PC-9 (cell line): ENCODE results near the gene ALKBH3. TPM values are rescaled to one million over a fixed set of nuclear protein-coding genes. Genes with fewer than 3 reads are reported as not detected.

Source experiments
- BruUV-seq: library from RNA; stranded (reverse); fragments of 400-500 nt; replicated peaks from 2 replicates; lab custom pipeline; 2021; lab: Mats Ljungman, UMichigan
- CTCF ChIA-PET: fragments of 300-600 bp; sonication (Branson Sonifier 250); formaldehyde crosslinking; loops from one replicate; lab custom pipeline; 2022; ENCODE audit warnings: antibody characterized with exemption; lab: Charles Lee
- POLR2A ChIA-PET: fragments of 300-600 bp; sonication (Branson Sonifier 250); formaldehyde crosslinking; loops from one replicate; lab custom pipeline; 2022; ENCODE audit warnings: antibody characterized with exemption; ENCODE audit not compliant: unreplicated experiment; lab: Charles Lee
- DNase-seq, 2 experiments: peaks; one replicate each; pipeline versions ENCODE4 v3.0.0 to v3.0.0-alpha.2; 2015 to 2022; ENCODE audit warnings: mixed read lengths in 1 of 2
- H2AFZ ChIP-seq: fragments of 200-600 bp; sonication (generic); 2 replicates; pipeline ENCODE4 v1.8.1; 2017; ENCODE audit warnings: antibody characterized with exemption
- H3F3A ChIP-seq: fragments of 200-600 bp; sonication (generic); 2 replicates; pipeline ENCODE4 v1.8.1; 2017; ENCODE audit warnings: antibody characterized with exemption, mild to moderate bottlenecking, low read depth; ENCODE audit not compliant: insufficient read depth
- H3K27ac ChIP-seq: fragments of 200-600 bp; sonication (generic); 2 replicates; pipeline ENCODE4 v1.6.1; 2016; ENCODE audit warnings: mixed run types
- H3K27me3 ChIP-seq: fragments of 200-600 bp; sonication (generic); 2 replicates; pipeline ENCODE4 v1.6.1; 2016; ENCODE audit warnings: low read depth, mixed run types; ENCODE audit not compliant: insufficient read depth
- H3K36me3 ChIP-seq: fragments of 200-600 bp; sonication (generic); 2 replicates; pipeline ENCODE4 v1.6.1; 2016; ENCODE audit warnings: low read depth, mixed run types
- H3K4me1 ChIP-seq: fragments of 200-600 bp; sonication (generic); replicated peaks from 2 replicates; pipeline ENCODE4 v1.6.1; 2016; ENCODE audit warnings: mixed run types; ENCODE audit not compliant: insufficient read depth
- H3K4me2 ChIP-seq: fragments of 200-600 bp; sonication (generic); 2 replicates; pipeline ENCODE4 v1.6.1; 2017; ENCODE audit warnings: mixed run types
- H3K4me3 ChIP-seq: fragments of 200-600 bp; sonication (generic); 2 replicates; pipeline ENCODE4 v1.6.1; 2016; ENCODE audit warnings: mixed run types
- H3K79me2 ChIP-seq: fragments of 200-600 bp; sonication (generic); 2 replicates; pipeline ENCODE4 v1.6.1; 2017; ENCODE audit warnings: low read depth, mixed run types
- H3K9me2 ChIP-seq: fragments of 200-600 bp; sonication (generic); 2 replicates; pipeline ENCODE4 v1.8.1; 2017; ENCODE audit warnings: mild to moderate bottlenecking; ENCODE audit not compliant: insufficient read depth
- H3K9me3 ChIP-seq: fragments of 200-600 bp; sonication (generic); 2 replicates; pipeline ENCODE4 v1.8.1; 2016; ENCODE audit warnings: low read depth; ENCODE audit not compliant: insufficient read depth
- H4K20me1 ChIP-seq: fragments of 200-600 bp; sonication (generic); 2 replicates; pipeline ENCODE4 v1.8.1; 2017; ENCODE audit not compliant: insufficient read depth
- CTCF ChIP-seq: fragments of 200-600 bp; sonication (generic); conservative IDR thresholded peaks from 2 replicates; pipeline ENCODE4 v1.6.1; 2017; ENCODE audit warnings: mixed run types, antibody characterized with exemption, mild to moderate bottlenecking, moderate library complexity
- EZH2 ChIP-seq: fragments of 200-600 bp; sonication (generic); IDR thresholded peaks from 2 replicates; pipeline ENCODE4 v1.8.0; 2017; ENCODE audit warnings: antibody characterized with exemption, low read depth
- intact Hi-C: fragments of 100-400 bp; cut with micrococcal nuclease; formaldehyde crosslinking; loops from one replicate; pipeline ENCODE4 v1.10.0; 2022; ENCODE audit not compliant: unreplicated experiment
- total RNA-seq: library from RNA; stranded (reverse); gene quantifications from 2 replicates; pipeline ENCODE4 v1.2.3, GENCODE V29; 2021

ALKBH3 gene
- total RNA-seq, 1 experiment from 2014 or later: 47.3 TPM

GRCh38 chr11:43920598-43921419 is 40.2 kb downstream of the ALKBH3 start:
- POLR2A ChIA-PET: no interaction called here
- Histone ChIP-seq H3K4me3 (no peak overlapping the region), H3K27me3 (no peaks in the 10 kb centered on the region)

GRCh38 chr11:43921561-43922294 is 41.1 kb downstream of the ALKBH3 start:
- Histone ChIP-seq H3K4me2 (no peak overlapping the region), H3K9me3 (no peaks in the 10 kb centered on the region), H3K9me2 (no peaks in the 10 kb centered on the region), H2AFZ (no peak overlapping the region), H3K27ac (peak overlapping the region; percentile 70), H3K4me1 (peaks cover 22% of the 10 kb centered on the region), H3K36me3 (no peaks in the 10 kb centered on the region), H3K4me3 (no peak overlapping the region), H3F3A (peaks cover 20% of the 10 kb centered on the region), H3K27me3 (no peaks in the 10 kb centered on the region), H4K20me1 (no peaks in the 10 kb centered on the region), H3K79me2 (no peaks in the 10 kb centered on the region)
- no peak for DNase-seq
- BruUV-seq: no TSS peak
- TF ChIP-seq CTCF (no peak), EZH2 (no peak)
- CTCF ChIA-PET: interaction anchor here (1.2 kb wide), 1 partner anchor 16 kb away, joined by 3 read pairs; no protein-coding TSS in a partner anchor
- intact Hi-C loops: loop anchor here (2.0 to 10.0 kb wide), 2 partner anchors 145 to 643 kb away; partner anchors contain the start of genes ACCS and CD82
- POLR2A ChIA-PET: no interaction called here

More at GRCh38 chr11:43920598-43921419, 40.2 kb downstream of the ALKBH3 start:
- no peaks in the 10 kb centered on the region for H3K79me2 ChIP-seq
- CTCF ChIA-PET: interaction anchor here (1.2 kb wide), 1 partner anchor 17 kb away, joined by 3 read pairs; no protein-coding TSS in a partner anchor
- BruUV-seq: no TSS peak
- TF ChIP-seq CTCF (no peak), EZH2 (no peak)
- H3K27ac ChIP-seq: peak overlapping the region; percentile 75
- intact Hi-C loops: loop anchor here (2.0 to 10.0 kb wide), 2 partner anchors 146 to 644 kb away; partner anchors contain the start of genes ACCS and CD82
- H3K36me3 ChIP-seq: no peaks in the 10 kb centered on the region
- H3K4me1 ChIP-seq: peaks cover 22% of the 10 kb centered on the region
- no peaks in the 10 kb centered on the region for H3K9me3 ChIP-seq
- no peaks in the 10 kb centered on the region for H3K9me2 ChIP-seq
- peaks cover 20% of the 10 kb centered on the region for H3F3A ChIP-seq
- peak overlapping the region; percentile 41 for H3K4me2 ChIP-seq
- no peak overlapping the region for H2AFZ ChIP-seq
- peak; percentile 65 to 100 for DNase-seq
- no peaks in the 10 kb centered on the region for H4K20me1 ChIP-seq

GRCh38 chr11:43922295-43922648 is 41.6 kb downstream of the ALKBH3 start:
- ChIA-PET CTCF (interaction anchor here (1.2 kb wide), 1 partner anchor 15 kb away, joined by 3 read pairs; no protein-coding TSS in a partner anchor), POLR2A (no interaction called here)
- no peaks in the 10 kb centered on the region for H3K36me3 ChIP-seq
- intact Hi-C loops: loop anchor here (10.0 kb wide), 1 partner anchor 643 kb away; the partner anchor contains the start of gene CD82
- H3K4me3 ChIP-seq: no peak overlapping the region
- BruUV-seq: no TSS peak
- H3K27ac ChIP-seq: no peak overlapping the region
- no peaks in the 10 kb centered on the region for H3K79me2 ChIP-seq
- H3K4me1 ChIP-seq: peaks cover 22% of the 10 kb centered on the region
- H2AFZ ChIP-seq: no peak overlapping the region
- no peaks in the 10 kb centered on the region for H4K20me1 ChIP-seq
- no peaks in the 10 kb centered on the region for H3K9me2 ChIP-seq
- no peaks in the 10 kb centered on the region for H3K27me3 ChIP-seq
- no peak overlapping the region for H3K4me2 ChIP-seq
- DNase-seq: no peak
- no peak for TF ChIP-seq CTCF
- no peak for TF ChIP-seq EZH2
- H3K9me3 ChIP-seq: no peaks in the 10 kb centered on the region
- H3F3A ChIP-seq: peaks cover 20% of the 10 kb centered on the region
